Tibial nerve (tissue), 4 donors: ENCODE results near the gene STK17A. TPM values are rescaled to one million over a fixed set of nuclear protein-coding genes. Genes with fewer than 3 reads are reported as not detected.

ENCODE experiments used
- DNase-seq, 2 donors: peaks; one replicate each; pipeline ENCODE4 v3.0.0-alpha.2; 2019; ENCODE audit warnings: low spot score in 2 of 2
- H3K27ac ChIP-seq, 4 donors: fragments of 200-600 bp; sonication (generic) in 3 of 4; one replicate each; pipeline ENCODE4 v1.5.1; 2017 to 2019; ENCODE audit warnings: mild to moderate bottlenecking in 1 of 4
- H3K27me3 ChIP-seq, 2 donors: fragments of 200-600 bp; sonication (generic) in 1 of 2; one replicate each; pipeline versions ENCODE4 v1.5.1 to v1.6.0; 2017 to 2019
- H3K36me3 ChIP-seq, 3 donors: fragments of 200-600 bp; sonication (generic); one replicate each; pipeline ENCODE4 v1.5.1; 2018 to 2019
- H3K4me1 ChIP-seq, 4 donors: fragments of 200-600 bp; sonication (generic) in 3 of 4; one replicate each; pipeline ENCODE4 v1.5.1; 2017 to 2019
- H3K4me3 ChIP-seq, 4 donors: fragments of 200-600 bp; sonication (generic) in 3 of 4; one replicate each; pipeline ENCODE4 v1.5.1; 2017 to 2019; ENCODE audit warnings: mild to moderate bottlenecking in 1 of 4, moderate library complexity in 1 of 4
- H3K9me3 ChIP-seq, 4 donors: fragments of 200-600 bp; sonication (generic) in 3 of 4; one replicate each; pipeline ENCODE4 v1.5.1; 2017 to 2019
- EP300 ChIP-seq, 2 donors: sonication (generic); formaldehyde crosslinking; IDR thresholded peaks; one replicate each; pipeline ENCODE4 v1.6.1; 2017; ENCODE audit warnings: antibody characterized with exemption in 2 of 2, mild to moderate bottlenecking in 1 of 2
- POLR2A ChIP-seq, 2 donors: fragments of 450-650 bp; IDR thresholded peaks; one replicate each; pipeline ENCODE4 v1.6.1; 2017; ENCODE audit warnings: antibody characterized with exemption in 2 of 2, mild to moderate bottlenecking in 2 of 2, moderate library complexity in 2 of 2
- WGBS, 2 donors: methylation state at CpG; one replicate each; pipeline ENCODE4 v1.1.5; 2018; 5-methylcytosine and 5-hydroxymethylcytosine counted together
- total RNA-seq, 4 donors: library from RNA; depleted of rRNA; stranded (reverse); fragments of >200 nt; gene quantifications; one replicate each; pipeline ENCODE4 v1.1.0, GENCODE V29; 2016
- TF ChIP-seq, protein P1 (sequence below), 5 experiments: fragments of 200-600 bp in 3 of 5; fragments of 450-650 bp in 2 of 5; sonication (generic) in 3 of 5; IDR thresholded peaks; one replicate each; pipeline ENCODE4 v1.5.1; 2016 to 2019; ENCODE audit warnings: antibody characterized with exemption in 5 of 5, mild to moderate bottlenecking in 3 of 5, moderate library complexity in 2 of 5

STK17A gene
- total RNA-seq: 10 to 100 TPM in 2 of 4 donors, 1 to 10 TPM in 2; 9.0 to 23.6 (median 13.5) TPM

DNA sequence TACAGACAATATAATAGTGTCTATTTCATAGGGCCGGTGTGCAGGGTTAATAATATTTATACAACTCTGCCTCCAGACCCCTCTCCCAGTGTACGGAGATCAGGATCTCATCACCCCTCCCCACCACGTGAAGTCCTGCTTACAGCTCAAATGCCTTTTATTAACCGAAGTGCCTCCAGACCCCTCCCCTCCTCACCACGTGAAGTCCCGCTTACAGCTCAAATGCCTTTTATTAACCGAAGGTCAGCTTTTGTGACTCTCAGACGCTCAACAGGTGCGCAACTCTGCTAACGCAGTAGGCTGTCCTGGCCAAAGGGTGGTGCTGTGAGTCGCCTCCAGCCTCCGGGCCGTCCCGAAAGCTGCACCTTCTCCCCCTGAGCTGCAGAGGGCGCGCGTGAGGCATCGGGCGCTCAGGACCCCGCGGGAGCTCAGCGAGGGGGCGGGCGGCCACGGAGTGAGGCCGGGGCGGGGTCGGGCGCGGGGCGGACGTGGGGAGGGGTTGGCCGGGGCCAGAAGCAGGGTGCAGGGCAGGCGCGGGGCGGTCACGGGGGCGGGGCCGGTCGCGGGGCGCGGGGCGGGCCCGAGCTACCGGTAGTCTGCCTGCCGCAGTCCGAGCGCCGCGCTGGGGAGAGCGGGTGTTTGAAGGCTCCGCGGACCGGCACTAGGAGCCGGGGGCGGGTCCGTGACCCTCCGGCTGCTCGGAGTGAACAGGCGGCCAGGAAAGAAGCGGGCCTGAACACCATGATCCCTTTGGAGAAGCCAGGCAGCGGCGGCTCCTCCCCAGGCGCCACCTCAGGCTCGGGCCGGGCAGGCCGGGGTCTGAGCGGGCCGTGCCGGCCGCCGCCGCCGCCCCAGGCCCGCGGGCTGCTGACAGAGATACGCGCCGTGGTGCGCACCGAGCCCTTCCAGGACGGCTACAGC is at the start of gene STK17A:
TSS of gene STK17A (plus strand) at position 606 of the 921 bp plus-strand sequence. CDS start at position 742, 136 bp downstream.
- peak within 1 kb of the TSS; percentile 69 to 94 (median 90) for H3K27ac ChIP-seq
- TF ChIP-seq, protein P1, sequence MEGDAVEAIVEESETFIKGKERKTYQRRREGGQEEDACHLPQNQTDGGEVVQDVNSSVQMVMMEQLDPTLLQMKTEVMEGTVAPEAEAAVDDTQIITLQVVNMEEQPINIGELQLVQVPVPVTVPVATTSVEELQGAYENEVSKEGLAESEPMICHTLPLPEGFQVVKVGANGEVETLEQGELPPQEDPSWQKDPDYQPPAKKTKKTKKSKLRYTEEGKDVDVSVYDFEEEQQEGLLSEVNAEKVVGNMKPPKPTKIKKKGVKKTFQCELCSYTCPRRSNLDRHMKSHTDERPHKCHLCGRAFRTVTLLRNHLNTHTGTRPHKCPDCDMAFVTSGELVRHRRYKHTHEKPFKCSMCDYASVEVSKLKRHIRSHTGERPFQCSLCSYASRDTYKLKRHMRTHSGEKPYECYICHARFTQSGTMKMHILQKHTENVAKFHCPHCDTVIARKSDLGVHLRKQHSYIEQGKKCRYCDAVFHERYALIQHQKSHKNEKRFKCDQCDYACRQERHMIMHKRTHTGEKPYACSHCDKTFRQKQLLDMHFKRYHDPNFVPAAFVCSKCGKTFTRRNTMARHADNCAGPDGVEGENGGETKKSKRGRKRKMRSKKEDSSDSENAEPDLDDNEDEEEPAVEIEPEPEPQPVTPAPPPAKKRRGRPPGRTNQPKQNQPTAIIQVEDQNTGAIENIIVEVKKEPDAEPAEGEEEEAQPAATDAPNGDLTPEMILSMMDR (IDR thresholded peaks at IDR 0.05): peak; percentile 99 to 100 (median 99)
- peak in 1 of 2 donors; percentile 86 for TF ChIP-seq EP300 (IDR thresholded peaks at IDR 0.05)
- TF ChIP-seq POLR2A (IDR thresholded peaks at IDR 0.05): peak; percentile 52 to 83
- H3K27me3 ChIP-seq: no peaks in the 10 kb centered on the region
- 1% methylated on average over 28 to 52 of the region's 83 CpGs for WGBS, 2 donors
- peaks cover 0 to 41% (median 15%) of the 10 kb centered on the region in 4 donors for H3K4me1 ChIP-seq
- peak within 1 kb of the TSS; percentile 71 to 93 (median 83) for H3K4me3 ChIP-seq
- peak; percentile 79 to 85 for DNase-seq
- no peaks in the 10 kb centered on the region for H3K9me3 ChIP-seq
- no peaks in the 10 kb centered on the region for H3K36me3 ChIP-seq

DNA sequence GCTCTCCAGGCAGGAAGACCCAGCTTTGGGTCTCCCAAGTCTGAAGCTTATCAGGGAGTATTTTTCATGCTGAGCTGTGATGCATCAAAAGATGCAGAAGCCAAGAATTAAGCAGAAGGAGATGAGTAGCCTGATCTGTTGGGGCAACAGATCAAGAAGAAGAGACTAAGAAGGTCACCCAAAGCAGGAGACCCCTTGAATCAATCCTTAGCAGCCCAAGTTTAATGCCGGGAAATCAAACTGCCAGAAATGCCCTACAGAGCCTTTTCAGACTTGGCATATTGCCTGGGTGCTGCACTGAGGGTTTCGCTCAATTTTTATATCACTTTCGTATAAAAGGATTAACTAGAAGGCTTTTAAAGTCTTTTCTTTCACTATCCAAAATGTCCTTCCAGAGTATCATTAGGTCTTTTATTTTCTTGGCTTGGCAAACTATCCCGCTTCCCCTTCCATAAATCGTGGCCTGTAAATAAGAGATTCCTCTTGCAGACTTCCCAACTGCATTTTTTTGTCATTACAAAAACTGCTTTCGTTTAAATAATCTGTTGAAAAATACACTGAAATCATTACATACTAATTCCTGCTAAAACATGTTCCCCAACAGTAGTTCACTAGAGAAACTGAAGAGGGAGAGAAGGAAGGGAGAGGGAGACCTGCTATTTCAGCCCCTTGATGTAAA is 49.0 kb upstream of the STK17A start:
- Histone ChIP-seq H3K4me3 (no peak overlapping the region), H3K4me1 (peaks cover 0 to 41% (median 0%) of the 10 kb centered on the region in 4 donors), H3K27ac (peak overlapping the region in 2 of 4 donors; percentile 43 to 58), H3K9me3 (no peaks in the 10 kb centered on the region), H3K36me3 (no peaks in the 10 kb centered on the region), H3K27me3 (no peaks in the 10 kb centered on the region)
- TF ChIP-seq POLR2A (IDR thresholded peaks at IDR 0.05): no peak
- TF ChIP-seq EP300 (IDR thresholded peaks at IDR 0.05): no peak
- TF ChIP-seq, protein P1 (IDR thresholded peaks at IDR 0.05): no peak
- 29 to 43% methylated on average over 6 of the region's 6 CpGs for WGBS, 2 donors
- DNase-seq: no peak

DNA sequence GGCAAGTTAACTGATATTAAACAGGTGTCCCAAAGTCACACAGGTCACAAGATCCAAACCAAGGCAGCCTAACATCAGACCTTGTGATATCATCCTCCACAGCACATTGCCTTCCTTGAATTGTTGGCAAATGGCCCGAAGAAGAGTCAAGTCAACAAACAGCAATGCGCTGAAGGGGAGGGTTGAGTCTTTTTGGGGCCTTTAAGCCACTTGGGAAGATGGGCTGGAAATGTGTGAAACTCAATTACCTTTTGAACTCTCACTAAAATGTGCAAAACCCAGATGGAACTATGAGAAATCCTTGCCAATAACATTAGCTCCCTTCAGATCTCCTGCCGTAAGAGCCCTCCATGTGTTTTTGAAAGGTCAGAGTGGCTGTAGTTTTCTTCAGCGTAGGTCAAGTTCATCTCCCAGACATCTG is 47.9 kb upstream of the STK17A start:
- 59 to 69% methylated on average over 4 of the region's 4 CpGs for WGBS, 2 donors
- DNase-seq: peak in 1 of 2 donors; percentile 73

DNA sequence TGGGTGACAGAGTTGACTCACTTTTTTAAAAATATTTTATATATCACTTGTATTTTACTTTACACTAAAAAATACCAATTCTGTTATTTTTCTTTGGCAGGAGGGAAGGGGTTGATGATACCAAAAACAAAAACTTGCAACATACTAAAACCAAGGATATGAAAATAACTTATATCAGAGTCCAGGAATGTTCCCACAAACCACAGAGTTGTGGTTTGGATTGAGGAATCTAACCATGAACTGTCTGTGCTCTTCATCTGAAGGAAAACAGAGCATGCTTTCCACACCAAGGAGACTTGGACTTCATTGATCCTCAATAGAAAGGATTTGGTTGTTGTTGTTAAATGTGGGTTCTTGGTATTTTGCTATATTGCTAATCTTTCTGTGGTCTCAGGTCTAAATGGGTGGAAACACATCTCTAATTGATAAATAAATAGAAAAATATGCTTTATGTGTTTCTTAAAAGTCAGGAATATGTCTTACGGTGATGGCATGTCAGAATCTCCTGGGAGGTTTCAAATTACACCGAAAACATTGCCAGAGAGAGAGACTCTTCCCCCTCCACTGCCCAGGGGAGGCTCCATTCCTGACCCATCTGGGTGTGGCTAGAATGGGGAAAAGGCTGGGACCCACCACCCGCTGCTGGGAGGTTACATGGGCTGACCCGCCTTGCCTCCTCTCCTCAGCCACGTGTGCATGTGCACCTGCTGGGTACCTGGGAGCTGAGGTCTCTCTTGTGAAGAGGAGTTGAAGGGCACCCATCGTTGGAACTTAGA is 46.9 kb upstream of the STK17A start:
- TF ChIP-seq EP300 (IDR thresholded peaks at IDR 0.05) (peak in 1 of 2 donors; percentile 71), POLR2A (IDR thresholded peaks at IDR 0.05) (no peak)
- TF ChIP-seq, protein P1 (IDR thresholded peaks at IDR 0.05): no peak
- DNase-seq: peak in 1 of 2 donors; percentile 29
- Histone ChIP-seq H3K27me3 (no peaks in the 10 kb centered on the region), H3K4me1 (peaks cover 0 to 41% (median 0%) of the 10 kb centered on the region in 4 donors), H3K36me3 (no peaks in the 10 kb centered on the region), H3K27ac (peak overlapping the region in 2 of 4 donors; percentile 23 to 62), H3K9me3 (no peaks in the 10 kb centered on the region), H3K4me3 (no peak overlapping the region)
- 48 to 53% methylated on average over 6 of the region's 6 CpGs for WGBS, 2 donors

More for the DNA sequence above, 47.9 kb upstream of the STK17A start:
- Histone ChIP-seq H3K27me3 (no peaks in the 10 kb centered on the region), H3K4me1 (peaks cover 0 to 41% (median 0%) of the 10 kb centered on the region in 4 donors), H3K9me3 (no peaks in the 10 kb centered on the region), H3K27ac (peak overlapping the region in 2 of 4 donors; percentile 43 to 62), H3K36me3 (no peaks in the 10 kb centered on the region), H3K4me3 (no peak overlapping the region)
- TF ChIP-seq, protein P1 (IDR thresholded peaks at IDR 0.05): no peak
- TF ChIP-seq POLR2A (IDR thresholded peaks at IDR 0.05) (no peak), EP300 (IDR thresholded peaks at IDR 0.05) (peak in 1 of 2 donors; percentile 82)
